Measurements from ENCODE around the gene AXIN1. TPM values are rescaled to one million over a fixed set of nuclear protein-coding genes. Genes with fewer than 3 reads are reported as not detected.

Gene AXIN1
- total RNA-seq, 1 experiment from 2014 or later = 50.3 TPM

DNA sequence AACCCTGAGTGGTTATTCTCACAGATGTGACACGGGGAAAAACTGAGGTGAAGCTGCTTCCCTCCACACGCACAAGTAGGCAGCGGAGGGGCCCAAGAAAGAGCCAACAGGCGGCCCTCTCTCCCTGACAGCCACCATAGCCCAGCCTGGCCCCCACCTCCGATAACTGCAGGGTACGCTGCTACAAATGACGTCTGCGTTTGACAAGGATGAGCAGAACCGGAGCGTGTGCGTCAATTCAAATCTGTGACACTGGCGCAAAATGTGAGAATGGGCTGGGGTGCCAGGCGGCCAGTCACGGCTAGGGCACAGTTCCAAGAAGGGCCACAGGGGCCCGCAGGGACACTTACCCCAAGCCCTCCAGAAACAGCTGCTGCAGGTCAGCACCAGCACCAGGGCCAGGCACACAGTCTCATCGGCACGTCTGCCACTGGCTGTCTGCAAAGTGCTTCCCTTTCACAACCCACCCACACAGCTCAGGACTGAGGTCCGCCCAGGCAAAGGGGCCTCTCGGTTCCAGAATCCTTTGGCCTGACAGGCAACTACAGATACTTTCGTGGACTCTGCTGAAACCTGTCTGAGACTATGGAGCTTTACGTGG, 14.4 kb downstream of the AXIN1 start:
- Mint-ChIP-seq H3K4me3 (no peak overlapping the region), H3K36me3 (peaks cover 20% of the 10 kb centered on the region), H3K9me3 (peaks cover 9% of the 10 kb centered on the region), H3K4me1 (peaks cover 11% of the 10 kb centered on the region), H3K27me3 (ENCODE audit: low read depth) (no peaks in the 10 kb centered on the region), H3K27ac (no peak overlapping the region)
- TF ChIP-seq TEAD4 (CRISPR knock-in tag; IDR thresholded peaks at IDR 0.05) (no peak), ATF1 (CRISPR knock-in tag; IDR thresholded peaks at IDR 0.05) (no peak), CBFB (CRISPR knock-in tag; IDR thresholded peaks at IDR 0.05; ENCODE audit: low read depth) (no peak), NR3C1 (CRISPR knock-in tag; conservative IDR thresholded peaks at IDR 0.05; ENCODE audit: low read depth) (no peak), RORB (CRISPR knock-in tag; IDR thresholded peaks at IDR 0.05) (no peak), GRHL2 (CRISPR knock-in tag; IDR thresholded peaks at IDR 0.05; ENCODE audit: insufficient replicate concordance, severe bottlenecking) (no peak), CREM (CRISPR knock-in tag; IDR thresholded peaks at IDR 0.05) (no peak), KAT7 (CRISPR knock-in tag; IDR thresholded peaks at IDR 0.05; ENCODE audit: borderline replicate concordance) (no peak), ZNF138 (CRISPR knock-in tag; conservative IDR thresholded peaks at IDR 0.05) (no peak), ZNF219 (CRISPR knock-in tag; IDR thresholded peaks at IDR 0.05; ENCODE audit: borderline replicate concordance) (no peak)
- TF ChIP-seq, protein P1, sequence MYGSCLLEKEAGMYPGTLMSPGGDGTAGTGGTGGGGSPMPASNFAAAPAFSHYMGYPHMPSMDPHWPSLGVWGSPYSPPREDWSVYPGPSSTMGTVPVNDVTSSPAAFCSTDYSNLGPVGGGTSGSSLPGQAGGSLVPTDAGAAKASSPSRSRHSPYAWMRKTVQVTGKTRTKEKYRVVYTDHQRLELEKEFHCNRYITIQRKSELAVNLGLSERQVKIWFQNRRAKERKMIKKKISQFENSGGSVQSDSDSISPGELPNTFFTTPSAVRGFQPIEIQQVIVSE (CRISPR knock-in tag; IDR thresholded peaks at IDR 0.05; ENCODE audit: borderline replicate concordance) = no peak
- TF ChIP-seq, protein P2, sequence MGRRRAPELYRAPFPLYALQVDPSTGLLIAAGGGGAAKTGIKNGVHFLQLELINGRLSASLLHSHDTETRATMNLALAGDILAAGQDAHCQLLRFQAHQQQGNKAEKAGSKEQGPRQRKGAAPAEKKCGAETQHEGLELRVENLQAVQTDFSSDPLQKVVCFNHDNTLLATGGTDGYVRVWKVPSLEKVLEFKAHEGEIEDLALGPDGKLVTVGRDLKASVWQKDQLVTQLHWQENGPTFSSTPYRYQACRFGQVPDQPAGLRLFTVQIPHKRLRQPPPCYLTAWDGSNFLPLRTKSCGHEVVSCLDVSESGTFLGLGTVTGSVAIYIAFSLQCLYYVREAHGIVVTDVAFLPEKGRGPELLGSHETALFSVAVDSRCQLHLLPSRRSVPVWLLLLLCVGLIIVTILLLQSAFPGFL (CRISPR knock-in tag; IDR thresholded peaks at IDR 0.05; ENCODE audit: borderline replicate concordance) = no peak
- TF ChIP-seq, protein P3, sequence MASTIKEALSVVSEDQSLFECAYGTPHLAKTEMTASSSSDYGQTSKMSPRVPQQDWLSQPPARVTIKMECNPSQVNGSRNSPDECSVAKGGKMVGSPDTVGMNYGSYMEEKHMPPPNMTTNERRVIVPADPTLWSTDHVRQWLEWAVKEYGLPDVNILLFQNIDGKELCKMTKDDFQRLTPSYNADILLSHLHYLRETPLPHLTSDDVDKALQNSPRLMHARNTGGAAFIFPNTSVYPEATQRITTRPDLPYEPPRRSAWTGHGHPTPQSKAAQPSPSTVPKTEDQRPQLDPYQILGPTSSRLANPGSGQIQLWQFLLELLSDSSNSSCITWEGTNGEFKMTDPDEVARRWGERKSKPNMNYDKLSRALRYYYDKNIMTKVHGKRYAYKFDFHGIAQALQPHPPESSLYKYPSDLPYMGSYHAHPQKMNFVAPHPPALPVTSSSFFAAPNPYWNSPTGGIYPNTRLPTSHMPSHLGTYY (CRISPR knock-in tag; IDR thresholded peaks at IDR 0.05) = no peak
- TF ChIP-seq, protein P4, sequence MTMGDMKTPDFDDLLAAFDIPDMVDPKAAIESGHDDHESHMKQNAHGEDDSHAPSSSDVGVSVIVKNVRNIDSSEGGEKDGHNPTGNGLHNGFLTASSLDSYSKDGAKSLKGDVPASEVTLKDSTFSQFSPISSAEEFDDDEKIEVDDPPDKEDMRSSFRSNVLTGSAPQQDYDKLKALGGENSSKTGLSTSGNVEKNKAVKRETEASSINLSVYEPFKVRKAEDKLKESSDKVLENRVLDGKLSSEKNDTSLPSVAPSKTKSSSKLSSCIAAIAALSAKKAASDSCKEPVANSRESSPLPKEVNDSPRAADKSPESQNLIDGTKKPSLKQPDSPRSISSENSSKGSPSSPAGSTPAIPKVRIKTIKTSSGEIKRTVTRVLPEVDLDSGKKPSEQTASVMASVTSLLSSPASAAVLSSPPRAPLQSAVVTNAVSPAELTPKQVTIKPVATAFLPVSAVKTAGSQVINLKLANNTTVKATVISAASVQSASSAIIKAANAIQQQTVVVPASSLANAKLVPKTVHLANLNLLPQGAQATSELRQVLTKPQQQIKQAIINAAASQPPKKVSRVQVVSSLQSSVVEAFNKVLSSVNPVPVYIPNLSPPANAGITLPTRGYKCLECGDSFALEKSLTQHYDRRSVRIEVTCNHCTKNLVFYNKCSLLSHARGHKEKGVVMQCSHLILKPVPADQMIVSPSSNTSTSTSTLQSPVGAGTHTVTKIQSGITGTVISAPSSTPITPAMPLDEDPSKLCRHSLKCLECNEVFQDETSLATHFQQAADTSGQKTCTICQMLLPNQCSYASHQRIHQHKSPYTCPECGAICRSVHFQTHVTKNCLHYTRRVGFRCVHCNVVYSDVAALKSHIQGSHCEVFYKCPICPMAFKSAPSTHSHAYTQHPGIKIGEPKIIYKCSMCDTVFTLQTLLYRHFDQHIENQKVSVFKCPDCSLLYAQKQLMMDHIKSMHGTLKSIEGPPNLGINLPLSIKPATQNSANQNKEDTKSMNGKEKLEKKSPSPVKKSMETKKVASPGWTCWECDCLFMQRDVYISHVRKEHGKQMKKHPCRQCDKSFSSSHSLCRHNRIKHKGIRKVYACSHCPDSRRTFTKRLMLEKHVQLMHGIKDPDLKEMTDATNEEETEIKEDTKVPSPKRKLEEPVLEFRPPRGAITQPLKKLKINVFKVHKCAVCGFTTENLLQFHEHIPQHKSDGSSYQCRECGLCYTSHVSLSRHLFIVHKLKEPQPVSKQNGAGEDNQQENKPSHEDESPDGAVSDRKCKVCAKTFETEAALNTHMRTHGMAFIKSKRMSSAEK (CRISPR knock-in tag; IDR thresholded peaks at IDR 0.05; ENCODE audit: borderline replicate concordance) = no peak
- CTCF ChIA-PET = interaction anchor here (0.7 to 2.0 kb wide), 6 partner anchors 14 to 231 kb away, joined by 3 to 13 read pairs (median 4); no protein-coding TSS in a partner anchor
- no peak for ATAC-seq
- DNase-seq (ENCODE audit: low spot score) = no peak
- POLR2A ChIA-PET = interaction anchor here (0.7 kb wide), 1 partner anchor 15 kb away, joined by 4 read pairs; the partner anchor contains the start of gene AXIN1

DNA sequence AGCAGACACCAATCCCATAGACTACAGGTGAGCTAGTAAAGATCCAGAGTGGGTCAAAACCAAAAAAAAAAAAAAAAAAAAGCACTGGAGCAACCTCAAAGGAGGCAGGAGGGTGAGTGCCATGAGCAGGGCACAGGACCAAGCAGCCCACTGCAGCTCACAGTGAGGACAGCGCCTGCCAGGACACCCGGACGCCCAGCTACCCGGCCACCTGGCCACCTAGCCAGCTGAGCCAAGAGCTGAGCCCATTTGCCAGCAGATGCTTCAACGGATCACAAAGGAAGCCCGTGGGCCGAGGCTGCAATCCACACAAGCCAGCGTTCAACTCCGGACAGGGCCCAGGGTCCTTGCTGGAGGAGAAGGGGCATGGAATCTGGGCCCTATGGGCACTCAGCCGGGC, 15.1 kb downstream of the AXIN1 start:
- H3K9me3 Mint-ChIP-seq = peaks cover 9% of the 10 kb centered on the region
- DNase-seq (ENCODE audit: low spot score) (no peak), ATAC-seq (no peak; the same call in 1 of the 2 replicates)
- H3K4me1 Mint-ChIP-seq = peaks cover 6% of the 10 kb centered on the region
- H3K27me3 Mint-ChIP-seq (ENCODE audit: low read depth) = no peaks in the 10 kb centered on the region
- H3K4me3 Mint-ChIP-seq = no peak overlapping the region
- CTCF ChIA-PET = interaction anchor here (0.6 to 2.0 kb wide), 6 partner anchors 9 to 230 kb away, joined by 3 to 13 read pairs (median 4); no protein-coding TSS in a partner anchor
- H3K27ac Mint-ChIP-seq = no peak overlapping the region
- POLR2A ChIA-PET = interaction anchor here (0.6 to 0.7 kb wide), 3 partner anchors 15 to 265 kb away, joined by 3 to 4 read pairs (median 4); partner anchors contain the start of gene AXIN1
- peaks cover 14% of the 10 kb centered on the region for H3K36me3 Mint-ChIP-seq
- no peak for TF ChIP-seq OVOL2 (CRISPR knock-in tag; IDR thresholded peaks at IDR 0.05; ENCODE audit: borderline replicate concordance)
- TF ChIP-seq ZNF396 (CRISPR knock-in tag; IDR thresholded peaks at IDR 0.05; ENCODE audit: borderline replicate concordance) = no peak
- TF ChIP-seq ZNF317 (CRISPR knock-in tag; IDR thresholded peaks at IDR 0.05; ENCODE audit: borderline replicate concordance, low read depth) = no peak
- no peak for TF ChIP-seq CBFB (CRISPR knock-in tag; IDR thresholded peaks at IDR 0.05; ENCODE audit: low read depth)
- TF ChIP-seq, protein P5, sequence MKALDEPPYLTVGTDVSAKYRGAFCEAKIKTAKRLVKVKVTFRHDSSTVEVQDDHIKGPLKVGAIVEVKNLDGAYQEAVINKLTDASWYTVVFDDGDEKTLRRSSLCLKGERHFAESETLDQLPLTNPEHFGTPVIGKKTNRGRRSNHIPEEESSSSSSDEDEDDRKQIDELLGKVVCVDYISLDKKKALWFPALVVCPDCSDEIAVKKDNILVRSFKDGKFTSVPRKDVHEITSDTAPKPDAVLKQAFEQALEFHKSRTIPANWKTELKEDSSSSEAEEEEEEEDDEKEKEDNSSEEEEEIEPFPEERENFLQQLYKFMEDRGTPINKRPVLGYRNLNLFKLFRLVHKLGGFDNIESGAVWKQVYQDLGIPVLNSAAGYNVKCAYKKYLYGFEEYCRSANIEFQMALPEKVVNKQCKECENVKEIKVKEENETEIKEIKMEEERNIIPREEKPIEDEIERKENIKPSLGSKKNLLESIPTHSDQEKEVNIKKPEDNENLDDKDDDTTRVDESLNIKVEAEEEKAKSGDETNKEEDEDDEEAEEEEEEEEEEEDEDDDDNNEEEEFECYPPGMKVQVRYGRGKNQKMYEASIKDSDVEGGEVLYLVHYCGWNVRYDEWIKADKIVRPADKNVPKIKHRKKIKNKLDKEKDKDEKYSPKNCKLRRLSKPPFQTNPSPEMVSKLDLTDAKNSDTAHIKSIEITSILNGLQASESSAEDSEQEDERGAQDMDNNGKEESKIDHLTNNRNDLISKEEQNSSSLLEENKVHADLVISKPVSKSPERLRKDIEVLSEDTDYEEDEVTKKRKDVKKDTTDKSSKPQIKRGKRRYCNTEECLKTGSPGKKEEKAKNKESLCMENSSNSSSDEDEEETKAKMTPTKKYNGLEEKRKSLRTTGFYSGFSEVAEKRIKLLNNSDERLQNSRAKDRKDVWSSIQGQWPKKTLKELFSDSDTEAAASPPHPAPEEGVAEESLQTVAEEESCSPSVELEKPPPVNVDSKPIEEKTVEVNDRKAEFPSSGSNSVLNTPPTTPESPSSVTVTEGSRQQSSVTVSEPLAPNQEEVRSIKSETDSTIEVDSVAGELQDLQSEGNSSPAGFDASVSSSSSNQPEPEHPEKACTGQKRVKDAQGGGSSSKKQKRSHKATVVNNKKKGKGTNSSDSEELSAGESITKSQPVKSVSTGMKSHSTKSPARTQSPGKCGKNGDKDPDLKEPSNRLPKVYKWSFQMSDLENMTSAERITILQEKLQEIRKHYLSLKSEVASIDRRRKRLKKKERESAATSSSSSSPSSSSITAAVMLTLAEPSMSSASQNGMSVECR (CRISPR knock-in tag; IDR thresholded peaks at IDR 0.05; ENCODE audit: borderline replicate concordance) = no peak
- TF ChIP-seq, protein P6, sequence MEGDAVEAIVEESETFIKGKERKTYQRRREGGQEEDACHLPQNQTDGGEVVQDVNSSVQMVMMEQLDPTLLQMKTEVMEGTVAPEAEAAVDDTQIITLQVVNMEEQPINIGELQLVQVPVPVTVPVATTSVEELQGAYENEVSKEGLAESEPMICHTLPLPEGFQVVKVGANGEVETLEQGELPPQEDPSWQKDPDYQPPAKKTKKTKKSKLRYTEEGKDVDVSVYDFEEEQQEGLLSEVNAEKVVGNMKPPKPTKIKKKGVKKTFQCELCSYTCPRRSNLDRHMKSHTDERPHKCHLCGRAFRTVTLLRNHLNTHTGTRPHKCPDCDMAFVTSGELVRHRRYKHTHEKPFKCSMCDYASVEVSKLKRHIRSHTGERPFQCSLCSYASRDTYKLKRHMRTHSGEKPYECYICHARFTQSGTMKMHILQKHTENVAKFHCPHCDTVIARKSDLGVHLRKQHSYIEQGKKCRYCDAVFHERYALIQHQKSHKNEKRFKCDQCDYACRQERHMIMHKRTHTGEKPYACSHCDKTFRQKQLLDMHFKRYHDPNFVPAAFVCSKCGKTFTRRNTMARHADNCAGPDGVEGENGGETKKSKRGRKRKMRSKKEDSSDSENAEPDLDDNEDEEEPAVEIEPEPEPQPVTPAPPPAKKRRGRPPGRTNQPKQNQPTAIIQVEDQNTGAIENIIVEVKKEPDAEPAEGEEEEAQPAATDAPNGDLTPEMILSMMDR (IDR thresholded peaks at IDR 0.05) = no peak

Measured in WTC11 (cell line).